ENCODE measurements around the gene CLHC1. TPM values are rescaled to one million over a fixed set of nuclear protein-coding genes. Genes with fewer than 3 reads are reported as not detected.
"Not testable (repeated sequence)": the region's sequence is repeated elsewhere in the genome, so short reads cannot be mapped to it uniquely, and the experiment has no call there.

Gene CLHC1
- total RNA-seq, 2 experiments from 2014 or later, result 18.1 to 19.4 TPM

- H3K4me1 Mint-ChIP-seq, result peaks cover 40% of the 10 kb centered on the region
- no peak for ATAC-seq (ENCODE audit: low read depth)
- no peaks in the 10 kb centered on the region for H3K27me3 Mint-ChIP-seq
- H3K9me3 Mint-ChIP-seq, result no peaks in the 10 kb centered on the region
- no peak overlapping the region for H3K27ac Mint-ChIP-seq
- no peak for DNase-seq
- H3K36me3 Mint-ChIP-seq, result peaks cover 20% of the 10 kb centered on the region
- POLR2A ChIA-PET, result interaction anchor here (1.0 kb wide), 1 partner anchor 22 kb away, joined by 3 read pairs; no protein-coding TSS in a partner anchor
- no peak overlapping the region for H3K4me3 Mint-ChIP-seq
Measured at GRCh38 chr2:55225481-55226020, 6.5 kb downstream of the CLHC1 start.

- peaks cover 35% of the 10 kb centered on the region for H3K4me1 Mint-ChIP-seq
- DNase-seq (no peak), ATAC-seq (ENCODE audit: low read depth) (no peak)
- no peaks in the 10 kb centered on the region for H3K27me3 Mint-ChIP-seq
- H3K4me3 Mint-ChIP-seq, result no peak overlapping the region
- H3K36me3 Mint-ChIP-seq, result peaks cover 18% of the 10 kb centered on the region
- peak overlapping the region; percentile 6 for H3K27ac Mint-ChIP-seq
- POLR2A ChIA-PET, result interaction anchor here (1.0 to 3.7 kb wide), 2 partner anchors 8 to 393 kb away, joined by 4 to 23 read pairs; partner anchors contain the start of genes CLHC1 and RPS27A
- no peaks in the 10 kb centered on the region for H3K9me3 Mint-ChIP-seq
Measured at GRCh38 chr2:55224761-55225261, 7.3 kb downstream of the CLHC1 start.

- ATAC-seq (ENCODE audit: low read depth) (no peak), DNase-seq (no peak)
- H3K36me3 Mint-ChIP-seq, result peaks cover 16% of the 10 kb centered on the region
- H3K27ac Mint-ChIP-seq, result peak overlapping the region; percentile 68
- H3K4me1 Mint-ChIP-seq, result peaks cover 34% of the 10 kb centered on the region
- H3K4me3 Mint-ChIP-seq, result peak overlapping the region; percentile 76
- H3K9me3 Mint-ChIP-seq, result no peaks in the 10 kb centered on the region
- no peaks in the 10 kb centered on the region for H3K27me3 Mint-ChIP-seq
- POLR2A ChIA-PET, result interaction anchor here (0.7 to 3.7 kb wide), 6 partner anchors 8 to 394 kb away, joined by 3 to 23 read pairs (median 4); partner anchors contain the start of genes CLHC1 and RPS27A
Measured at GRCh38 chr2:55223958-55224760, 7.9 kb downstream of the CLHC1 start.

GRCh38 chr2:55213822-55214221 is 18.3 kb downstream of the CLHC1 start:
- DNase-seq (no peak), ATAC-seq (ENCODE audit: low read depth) (no peak)
- Mint-ChIP-seq H3K4me1 (peaks cover 1% of the 10 kb centered on the region), H3K27ac (no peak overlapping the region), H3K9me3 (no peaks in the 10 kb centered on the region), H3K27me3 (no peaks in the 10 kb centered on the region), H3K4me3 (no peak overlapping the region), H3K36me3 (peaks cover 3% of the 10 kb centered on the region)
- POLR2A ChIA-PET, result no interaction called here

- Mint-ChIP-seq H3K36me3 (peaks cover 45% of the 10 kb centered on the region), H3K4me1 (no peaks in the 10 kb centered on the region), H3K9me3 (peaks cover 5% of the 10 kb centered on the region), H3K27ac (no peak overlapping the region), H3K27me3 (no peaks in the 10 kb centered on the region), H3K4me3 (no peak overlapping the region)
- DNase-seq (no peak), ATAC-seq (ENCODE audit: low read depth) (no peak)
- POLR2A ChIA-PET, result no interaction called here
Measured at GRCh38 chr2:55204950-55205349, 27.1 kb downstream of the CLHC1 start.

- ATAC-seq (ENCODE audit: low read depth), result no peak
- Mint-ChIP-seq H3K4me1 (no peaks in the 10 kb centered on the region), H3K27me3 (no peaks in the 10 kb centered on the region), H3K9me3 (peaks cover 5% of the 10 kb centered on the region), H3K36me3 (peaks cover 45% of the 10 kb centered on the region), H3K27ac (no peak overlapping the region), H3K4me3 (no peak overlapping the region)
- POLR2A ChIA-PET, result no interaction called here
- DNase-seq, result no peak
Measured at GRCh38 chr2:55204536-55204935, 27.6 kb downstream of the CLHC1 start.

GRCh38 chr2:55200416-55200815 is 31.7 kb downstream of the CLHC1 start:
- DNase-seq, result no peak
- peaks cover 6% of the 10 kb centered on the region for H3K9me3 Mint-ChIP-seq
- no peaks in the 10 kb centered on the region for H3K4me1 Mint-ChIP-seq
- peaks cover 63% of the 10 kb centered on the region for H3K36me3 Mint-ChIP-seq
- POLR2A ChIA-PET, result no interaction called here
- H3K4me3 Mint-ChIP-seq, result no peak overlapping the region
- H3K27ac Mint-ChIP-seq, result no peak overlapping the region
- no peaks in the 10 kb centered on the region for H3K27me3 Mint-ChIP-seq
- ATAC-seq (ENCODE audit: low read depth), result no peak

GRCh38 chr2:55196526-55196925 is 35.6 kb downstream of the CLHC1 start:
- no peaks in the 10 kb centered on the region for H3K4me1 Mint-ChIP-seq
- no peak overlapping the region for H3K27ac Mint-ChIP-seq
- POLR2A ChIA-PET, result no interaction called here
- H3K9me3 Mint-ChIP-seq, result peaks cover 8% of the 10 kb centered on the region
- H3K36me3 Mint-ChIP-seq, result peaks cover 50% of the 10 kb centered on the region
- ATAC-seq (ENCODE audit: low read depth), result no peak
- DNase-seq, result no peak
- no peak overlapping the region for H3K4me3 Mint-ChIP-seq
- H3K27me3 Mint-ChIP-seq, result no peaks in the 10 kb centered on the region

GRCh38 chr2:55191888-55192287 is 40.2 kb downstream of the CLHC1 start:
- peaks cover 32% of the 10 kb centered on the region for H3K36me3 Mint-ChIP-seq
- ATAC-seq (ENCODE audit: low read depth); H3K9me3 Mint-ChIP-seq; DNase-seq; H3K4me1 Mint-ChIP-seq; H3K4me3 Mint-ChIP-seq; POLR2A ChIA-PET; H3K27me3 Mint-ChIP-seq; H3K27ac Mint-ChIP-seq: not testable (repeated sequence)

GRCh38 chr2:55186837-55187236 is 45.3 kb downstream of the CLHC1 start:
- H3K27ac Mint-ChIP-seq; DNase-seq; H3K4me3 Mint-ChIP-seq; H3K9me3 Mint-ChIP-seq; H3K27me3 Mint-ChIP-seq; H3K4me1 Mint-ChIP-seq; ATAC-seq (ENCODE audit: low read depth); POLR2A ChIA-PET: not testable (repeated sequence)
- peaks cover 20% of the 10 kb centered on the region for H3K36me3 Mint-ChIP-seq

- DNase-seq, result no peak
- no peaks in the 10 kb centered on the region for H3K27me3 Mint-ChIP-seq
- H3K4me3 Mint-ChIP-seq, result no peak overlapping the region
- POLR2A ChIA-PET, result no interaction called here
- no peak for ATAC-seq (ENCODE audit: low read depth)
- H3K9me3 Mint-ChIP-seq, result no peaks in the 10 kb centered on the region
- no peaks in the 10 kb centered on the region for H3K4me1 Mint-ChIP-seq
- no peak overlapping the region for H3K27ac Mint-ChIP-seq
- peaks cover 1% of the 10 kb centered on the region for H3K36me3 Mint-ChIP-seq
Measured at GRCh38 chr2:55180374-55180773, 51.7 kb downstream of the CLHC1 start.

GRCh38 chr2:55176094-55176415 is 56.0 kb downstream of the CLHC1 start:
- H3K4me1 Mint-ChIP-seq, result no peaks in the 10 kb centered on the region
- no peaks in the 10 kb centered on the region for H3K36me3 Mint-ChIP-seq
- POLR2A ChIA-PET, result no interaction called here
- H3K4me3 Mint-ChIP-seq, result no peak overlapping the region
- H3K27ac Mint-ChIP-seq, result no peak overlapping the region
- no peaks in the 10 kb centered on the region for H3K9me3 Mint-ChIP-seq
- ATAC-seq (ENCODE audit: low read depth) (no peak), DNase-seq (no peak)
- no peaks in the 10 kb centered on the region for H3K27me3 Mint-ChIP-seq

GRCh38 chr2:55175254-55176093 is 56.6 kb downstream of the CLHC1 start:
- DNase-seq (no peak), ATAC-seq (ENCODE audit: low read depth) (no peak)
- POLR2A ChIA-PET, result no interaction called here
- no peak overlapping the region for H3K4me3 Mint-ChIP-seq
- H3K27me3 Mint-ChIP-seq, result no peaks in the 10 kb centered on the region
- no peaks in the 10 kb centered on the region for H3K36me3 Mint-ChIP-seq
- H3K9me3 Mint-ChIP-seq, result no peaks in the 10 kb centered on the region
- H3K4me1 Mint-ChIP-seq, result no peaks in the 10 kb centered on the region
- no peak overlapping the region for H3K27ac Mint-ChIP-seq

Data from activated naive CD8-positive, alpha-beta T cell treated with anti-CD3 and anti-CD28 coated beads, Interleukin-2, amount 10 ng/mL, durations not matched to agents 7 days and 5 days (primary cell).